Endothelial cell of umbilical vein (primary cell): ENCODE results near the gene ZDHHC3.

Source experiments
- CTCF ChIP-seq, 2 donors: IDR thresholded peaks; 1 replicate in 1 of 2; 2 replicates in 1 of 2; pipeline ENCODE4 v1.5.1; 2011; ENCODE audit warnings: low read length in 2 of 2, mild to moderate bottlenecking in 2 of 2, moderate library complexity in 2 of 2, control low read depth in 1 of 2, inconsistent platforms in 1 of 2, low read depth in 1 of 2; ENCODE audit not compliant: insufficient read depth in 1 of 2; ENCODE audit errors: extremely low read depth in 1 of 2
- POLR2A ChIP-seq: IDR thresholded peaks from 2 replicates; pipeline ENCODE4 v1.6.1; 2012; ENCODE audit warnings: low read depth, mild to moderate bottlenecking, control low read depth, low read length
- POLR2AphosphoS5 ChIP-seq: IDR thresholded peaks from 2 replicates; pipeline ENCODE4 v1.6.1; 2012; ENCODE audit warnings: low read depth, mild to moderate bottlenecking, control low read depth, low read length, moderate library complexity; ENCODE audit not compliant: insufficient read depth

- TF ChIP-seq CTCF (IDR thresholded peaks at IDR 0.05; ENCODE audit: extremely low read depth in 1 of 2, insufficient read depth in 1 of 2, low read depth in 1 of 2, low read length in 2 of 2) (no peak), POLR2A (no peak), POLR2AphosphoS5 (no peak)
Observed at GRCh38 chr3:44920081-44920480, 55.9 kb downstream of the ZDHHC3 start.
